ENCODE data around the gene FNIP2.
"Not testable (repeated sequence)": the region's sequence is repeated elsewhere in the genome, so short reads cannot be mapped to it uniquely, and the experiment has no call there.

The FNIP2 gene

GRCh38 chr4:158884280-158884679 is 115.5 kb downstream of the FNIP2 start:
- no peak for DNase-seq (ENCODE audit: low read depth)
- TF ChIP-seq CTCF (conservative IDR thresholded peaks at IDR 0.05; ENCODE audit: low read depth, low read length) = no peak
- H3K4me3 ChIP-seq (ENCODE audit: low read length) = no peak overlapping the region

GRCh38 chr4:158885564-158885963 is 116.7 kb downstream of the FNIP2 start:
- H3K4me3 ChIP-seq (ENCODE audit: low read length) = no peak overlapping the region
- DNase-seq (ENCODE audit: low read depth) = no peak
- TF ChIP-seq CTCF (conservative IDR thresholded peaks at IDR 0.05; ENCODE audit: low read depth, low read length) = no peak

GRCh38 chr4:158890294-158890693 is 121.5 kb downstream of the FNIP2 start:
- no peak for DNase-seq (ENCODE audit: low read depth)
- no peak overlapping the region for H3K4me3 ChIP-seq (ENCODE audit: low read length)
- no peak for TF ChIP-seq CTCF (conservative IDR thresholded peaks at IDR 0.05; ENCODE audit: low read depth, low read length)

GRCh38 chr4:158891256-158891655 is 122.4 kb downstream of the FNIP2 start:
- H3K4me3 ChIP-seq (ENCODE audit: low read length) = no peak overlapping the region
- DNase-seq (ENCODE audit: low read depth) = no peak
- no peak for TF ChIP-seq CTCF (conservative IDR thresholded peaks at IDR 0.05; ENCODE audit: low read depth, low read length)

- H3K4me3 ChIP-seq (ENCODE audit: low read length) = no peak overlapping the region
- DNase-seq (ENCODE audit: low read depth) = no peak
- no peak for TF ChIP-seq CTCF (conservative IDR thresholded peaks at IDR 0.05; ENCODE audit: low read depth, low read length)
Measured at GRCh38 chr4:158894826-158895225, 126.0 kb downstream of the FNIP2 start.

GRCh38 chr4:158895797-158896576 is 127.2 kb downstream of the FNIP2 start:
- no peak for TF ChIP-seq CTCF (conservative IDR thresholded peaks at IDR 0.05; ENCODE audit: low read depth, low read length)
- DNase-seq (ENCODE audit: low read depth) = no peak
- no peak overlapping the region for H3K4me3 ChIP-seq (ENCODE audit: low read length)

GRCh38 chr4:158896577-158897238 is 127.9 kb downstream of the FNIP2 start:
- not testable (repeated sequence) for H3K4me3 ChIP-seq (ENCODE audit: low read length); DNase-seq (ENCODE audit: low read depth)

GRCh38 chr4:158900408-158900807 is 131.6 kb downstream of the FNIP2 start:
- not testable (repeated sequence) for DNase-seq (ENCODE audit: low read depth); H3K4me3 ChIP-seq (ENCODE audit: low read length)

All from retinal pigment epithelial cell (primary cell).